ENCODE measurements around the gene BAZ1B.

- TF ChIP-seq CTCF (IDR thresholded peaks at IDR 0.05) (no peak), POLR2A (IDR thresholded peaks at IDR 0.05; ENCODE audit: low read depth) (no peak), EP300 (IDR thresholded peaks at IDR 0.05) (no peak), POLR2AphosphoS5 (IDR thresholded peaks at IDR 0.05) (no peak)
Observed at GRCh38 chr7:73560109-73560835, 38.2 kb upstream of the BAZ1B start.

All from esophagus muscularis mucosa (tissue), 4 donors.